ENCODE measurements around the gene KCNG2.
A peak's percentile ranks its signal among the peaks of the same experiment; 100 is the strongest.
"Not testable (repeated sequence)": the region's sequence is repeated elsewhere in the genome, so short reads cannot be mapped to it uniquely, and the experiment has no call there.

The KCNG2 gene

GRCh38 chr18:79849328-79850207 lies 51.8 kb downstream of the KCNG2 start:
- no peak for DNase-seq

- no peak for DNase-seq
Observed at GRCh38 chr18:79850731-79851130, 53.0 kb downstream of the KCNG2 start.

- DNase-seq = no peak
Observed at GRCh38 chr18:79851489-79851888, 53.8 kb downstream of the KCNG2 start.

GRCh38 chr18:79851950-79852349 lies 54.2 kb downstream of the KCNG2 start:
- no peak for DNase-seq

- DNase-seq = no peak
Observed at GRCh38 chr18:79852561-79853302, 55.0 kb downstream of the KCNG2 start.

- no peak for DNase-seq
Observed at GRCh38 chr18:79853303-79853992, 55.7 kb downstream of the KCNG2 start.

GRCh38 chr18:79853993-79854364 lies 56.2 kb downstream of the KCNG2 start:
- no peak for DNase-seq

- no peak for DNase-seq
Observed at GRCh38 chr18:79855147-79855933, 57.6 kb downstream of the KCNG2 start.

- no peak for DNase-seq
Observed at GRCh38 chr18:79856119-79857007, 58.6 kb downstream of the KCNG2 start.

GRCh38 chr18:79857082-79857671 lies 59.4 kb downstream of the KCNG2 start:
- DNase-seq = peak in 5 of 56 donors; percentile 24 to 41 (median 29)

GRCh38 chr18:79859314-79859713 lies 61.6 kb downstream of the KCNG2 start:
- DNase-seq = no peak

GRCh38 chr18:79861687-79862086 lies 63.9 kb downstream of the KCNG2 start:
- no peak for DNase-seq

GRCh38 chr18:79862562-79862961 lies 64.8 kb downstream of the KCNG2 start:
- no peak for DNase-seq

- DNase-seq = no peak
Observed at GRCh38 chr18:79863161-79864005, 65.6 kb downstream of the KCNG2 start.

- no peak for DNase-seq
Observed at GRCh38 chr18:79864006-79864725, 66.4 kb downstream of the KCNG2 start.

GRCh38 chr18:79864955-79865354 lies 67.2 kb downstream of the KCNG2 start:
- not testable (repeated sequence) for DNase-seq

- DNase-seq = not testable (repeated sequence)
Observed at GRCh38 chr18:79865951-79866350, 68.2 kb downstream of the KCNG2 start.
